HG03095 (cell line): ENCODE data around the gene GALNT18.

ENCODE experiments used
- ATAC-seq: cut with Tn5 transposase; IDR thresholded peaks from one replicate; pipeline ENCODE4 v1.9.1; 2021; ENCODE audit warnings: moderate library complexity; ENCODE audit not compliant: unreplicated experiment

Gene GALNT18

DNA sequence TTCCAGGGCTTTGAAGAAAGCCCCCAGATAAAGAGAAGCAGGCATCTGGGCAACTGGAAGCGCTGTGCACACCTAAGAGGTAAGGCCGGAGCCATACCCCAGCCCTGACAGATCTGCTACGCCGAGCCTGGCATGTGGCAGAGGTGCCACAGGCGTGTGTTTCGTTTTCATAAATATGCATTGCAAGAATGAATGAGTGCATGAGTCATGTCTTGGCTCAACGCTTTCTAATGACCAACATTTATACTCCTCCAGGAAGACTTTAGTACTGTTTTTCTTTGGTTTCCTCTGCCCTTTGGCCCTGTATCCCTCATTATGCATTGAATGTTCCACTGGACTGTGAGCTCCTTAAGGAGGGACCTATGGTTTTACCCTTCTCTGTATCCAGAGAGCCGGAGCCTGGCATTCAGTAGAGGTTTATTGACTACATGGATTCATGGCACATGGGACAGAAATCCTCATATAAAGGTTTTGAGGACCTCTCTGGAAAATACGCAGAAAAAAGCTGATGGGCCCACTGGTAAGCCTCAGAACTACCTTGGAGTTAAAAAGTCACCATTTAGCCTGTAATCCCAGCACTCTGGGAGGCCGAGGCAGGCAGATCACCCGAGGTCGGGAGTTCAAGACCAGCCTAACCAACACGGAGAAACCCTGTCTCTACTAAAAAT is 229.9 kb downstream of the GALNT18 start:
- no peak for ATAC-seq

GRCh38 chr11:11391169-11391568 is 230.6 kb downstream of the GALNT18 start:
- ATAC-seq, result no peak

- ATAC-seq, result no peak
These were observed 231.6 kb downstream of the GALNT18 start for GRCh38 chr11:11390068-11390771.

- ATAC-seq, result no peak
These were observed 232.6 kb downstream of the GALNT18 start for GRCh38 chr11:11389238-11389637.

DNA sequence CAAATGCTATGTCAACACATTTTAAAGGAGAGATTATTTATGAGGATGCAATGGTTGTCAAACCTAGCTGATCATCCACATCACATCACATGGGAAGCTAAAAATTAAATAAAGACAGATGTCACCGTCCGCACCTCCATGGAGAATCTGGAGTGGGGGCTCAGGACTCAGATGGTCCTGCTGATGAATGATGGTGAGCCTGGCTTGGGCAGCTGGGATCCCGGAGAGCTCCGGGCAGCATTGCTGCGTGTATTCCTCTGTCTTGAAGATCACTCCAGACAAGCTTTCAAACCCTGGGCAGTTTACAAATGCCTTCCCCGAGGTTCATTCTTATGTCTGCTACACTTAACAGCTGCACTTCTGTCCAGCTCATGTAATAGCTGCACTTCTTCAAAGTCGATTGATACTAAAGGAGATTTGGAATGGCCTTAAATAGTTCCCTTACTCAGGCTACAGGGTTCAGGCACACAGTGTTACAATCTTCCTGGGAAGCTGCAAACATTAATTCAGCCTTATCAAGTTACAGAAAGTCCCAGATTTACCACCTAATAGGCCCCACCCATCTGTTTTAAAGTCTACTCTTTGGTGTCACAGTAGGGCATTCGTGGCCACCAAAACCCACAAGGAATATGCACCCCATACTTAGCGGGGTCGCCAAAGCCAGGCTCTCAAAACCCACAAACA is 234.0 kb downstream of the GALNT18 start:
- no peak for ATAC-seq

GRCh38 chr11:11387207-11387606 is 234.6 kb downstream of the GALNT18 start:
- ATAC-seq, result no peak

- no peak for ATAC-seq
These were observed 237.0 kb downstream of the GALNT18 start for GRCh38 chr11:11384829-11385228.

DNA sequence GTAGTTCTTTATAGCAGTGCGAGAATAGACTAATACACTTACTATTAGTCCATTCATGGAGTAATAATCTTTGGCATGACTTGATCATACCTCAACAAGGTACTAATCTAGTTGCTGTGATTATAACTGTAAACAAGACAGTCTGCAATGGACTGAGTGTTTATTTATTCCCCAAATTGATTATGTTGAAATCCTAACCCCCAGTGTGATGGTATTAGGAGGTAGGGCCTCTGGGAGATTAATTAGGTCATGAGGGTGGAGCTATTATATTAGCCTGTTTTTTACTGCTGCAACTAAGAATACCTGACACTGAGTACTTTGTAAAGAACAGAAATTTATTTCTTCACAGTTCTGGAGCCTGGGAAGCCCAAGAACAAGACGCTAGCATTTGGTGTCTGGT is 237.8 kb downstream of the GALNT18 start:
- no peak for ATAC-seq

DNA sequence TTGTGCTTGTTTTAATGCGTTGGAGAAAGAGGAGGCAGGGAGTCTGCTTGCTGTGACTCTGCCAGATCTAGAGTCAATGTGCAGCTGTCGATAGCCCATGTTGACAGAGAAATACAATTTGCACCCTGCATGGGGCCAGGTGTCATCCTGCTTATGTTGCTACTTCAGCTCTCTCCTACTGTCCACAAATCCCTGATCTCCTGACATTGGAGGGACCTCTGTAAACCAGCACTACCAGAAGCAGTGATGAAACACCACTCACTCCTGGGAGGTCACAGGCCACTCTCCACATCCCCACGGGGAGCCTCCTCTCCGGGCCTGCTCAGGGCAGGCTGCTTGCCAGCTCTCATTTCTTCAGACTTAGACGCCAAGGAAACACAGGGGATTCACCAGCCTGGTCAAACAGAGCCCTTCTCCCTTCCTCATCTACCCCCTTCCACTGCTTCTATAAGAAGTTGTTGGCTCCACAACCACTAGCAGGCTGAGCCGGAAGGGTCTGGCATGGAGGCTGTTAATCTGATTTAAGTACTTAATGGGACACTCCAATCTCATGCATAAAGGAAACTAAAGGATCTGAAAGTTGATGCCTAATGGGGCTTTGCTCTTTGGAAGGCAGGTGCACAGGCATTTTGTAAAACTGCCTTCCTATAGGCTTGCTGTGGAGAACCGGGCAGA is 238.8 kb downstream of the GALNT18 start:
- no peak for ATAC-seq

DNA sequence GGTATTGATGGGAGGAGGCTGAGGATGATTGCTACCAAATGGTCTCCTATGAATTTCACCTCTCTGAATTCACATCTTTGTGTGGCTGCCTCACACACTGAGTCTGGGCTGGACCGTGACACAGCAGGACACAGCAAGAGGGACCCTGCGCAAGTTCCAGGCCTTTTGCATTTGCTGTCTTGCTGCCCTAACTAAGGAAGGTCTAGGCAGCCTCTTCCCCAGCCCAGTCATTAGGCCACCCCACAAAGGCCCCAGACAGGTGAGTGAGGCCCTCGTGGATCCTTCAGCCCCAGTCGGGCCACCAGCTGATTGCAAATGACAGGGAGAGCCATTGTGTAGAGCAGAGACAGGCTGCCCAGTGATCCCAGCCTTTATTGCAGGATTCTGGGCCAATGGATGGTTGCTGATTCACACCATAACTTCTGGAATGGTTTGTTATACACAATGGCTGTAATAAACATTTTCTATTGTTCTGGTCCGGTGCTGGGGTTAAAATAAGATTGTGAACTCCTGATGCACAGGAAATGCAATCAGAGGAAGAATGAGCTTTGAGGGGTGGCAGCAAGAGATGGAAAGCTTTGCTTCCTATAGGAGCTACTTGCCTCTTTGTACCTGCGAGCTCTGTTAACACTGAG is 240.2 kb downstream of the GALNT18 start:
- no peak for ATAC-seq

DNA sequence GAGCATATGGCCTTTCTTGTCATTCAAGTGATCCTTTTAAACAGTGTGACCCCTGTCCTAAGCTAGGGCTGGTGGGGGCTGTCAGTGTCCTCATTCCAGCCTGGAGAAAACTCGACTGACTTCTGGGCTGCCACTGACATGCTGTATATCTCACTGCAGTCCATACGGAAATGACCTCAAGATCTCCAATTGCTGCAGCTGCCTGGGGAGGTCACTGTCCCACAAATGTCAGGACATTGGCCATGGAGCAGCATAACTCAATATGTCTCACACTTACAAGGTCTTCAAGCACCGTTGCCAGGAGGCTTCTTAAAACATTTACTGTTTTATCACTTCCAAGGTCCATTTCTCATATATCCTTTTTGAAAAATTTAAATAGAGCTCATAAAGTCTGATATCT is 240.9 kb downstream of the GALNT18 start:
- no peak for ATAC-seq

DNA sequence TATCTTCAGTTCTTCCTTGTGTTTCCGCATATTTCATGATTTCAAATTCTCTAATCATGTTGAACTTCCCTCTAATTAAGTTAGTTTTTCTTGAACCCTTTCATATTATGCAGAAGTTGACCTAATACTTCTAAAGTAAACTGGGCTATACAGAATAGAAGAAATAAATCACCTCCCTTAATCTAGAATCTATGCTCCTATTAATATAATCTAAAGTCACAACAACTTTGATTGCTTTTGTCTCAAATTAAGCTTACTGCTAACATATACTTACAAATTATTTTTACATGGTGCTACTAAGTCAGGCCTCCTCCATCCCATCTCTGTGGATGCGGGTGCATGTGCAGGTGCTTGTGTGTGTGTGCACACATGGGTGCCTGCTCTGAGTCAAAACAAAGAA is 241.5 kb downstream of the GALNT18 start:
- no peak for ATAC-seq

GRCh38 chr11:11379661-11380060 is 242.1 kb downstream of the GALNT18 start:
- ATAC-seq, result no peak

DNA sequence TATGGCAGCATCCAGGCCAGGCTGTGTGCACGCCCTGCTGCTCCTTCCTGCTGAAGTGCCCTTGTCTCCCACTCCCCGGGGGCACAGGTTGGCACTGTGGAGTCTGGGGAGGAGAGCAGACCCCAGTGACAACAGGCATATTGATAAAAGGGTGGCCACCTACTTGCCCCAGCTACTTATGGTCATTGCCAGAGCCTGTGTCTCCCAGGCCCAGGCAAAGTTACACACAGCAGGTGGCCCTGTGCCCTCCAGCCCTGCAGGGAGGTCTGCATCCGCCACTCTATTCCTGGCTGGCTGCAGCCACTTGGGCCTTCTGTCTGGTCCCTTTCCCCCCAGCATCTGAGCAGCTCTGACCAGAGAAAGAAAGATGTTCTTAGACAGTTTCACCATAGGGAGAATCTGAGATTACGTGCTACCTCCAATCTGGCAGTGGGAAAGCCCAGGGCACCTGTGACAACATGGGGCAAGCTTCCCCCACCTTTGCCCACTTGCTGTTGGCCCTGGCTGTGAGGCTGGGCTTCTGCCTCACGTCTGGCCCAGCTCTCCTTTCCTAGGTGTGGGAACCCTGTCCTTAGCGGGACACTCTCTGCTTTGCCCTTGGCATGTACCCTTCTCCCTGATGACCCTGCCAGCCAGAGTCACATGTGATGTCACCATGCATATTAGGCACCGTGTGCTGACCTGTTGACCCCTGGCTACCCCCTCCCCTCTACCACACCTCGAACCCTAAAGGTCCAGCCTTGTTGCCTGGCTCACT is 243.4 kb downstream of the GALNT18 start:
- no peak for ATAC-seq

GRCh38 chr11:11374358-11375148 is 247.3 kb downstream of the GALNT18 start:
- ATAC-seq, result no peak

DNA sequence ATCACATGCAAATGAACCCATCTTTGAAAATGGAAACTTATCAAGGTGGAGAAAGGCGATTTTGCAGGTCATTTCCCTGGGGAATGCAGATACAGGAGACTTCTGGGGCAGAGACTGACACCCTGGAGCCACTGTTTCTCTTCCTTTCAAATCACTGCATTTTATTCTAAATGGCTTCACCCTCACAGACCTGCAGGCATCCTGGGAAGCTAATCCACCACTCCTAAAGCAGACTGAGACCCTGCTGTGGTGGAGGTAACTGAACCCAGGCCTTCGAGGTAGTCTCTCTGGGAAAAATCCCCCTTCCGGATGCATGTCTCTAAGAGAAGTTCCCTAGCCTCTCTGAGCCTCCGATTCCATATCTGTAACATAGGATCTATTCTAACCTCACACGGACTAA is 247.9 kb downstream of the GALNT18 start:
- ATAC-seq, result no peak

DNA sequence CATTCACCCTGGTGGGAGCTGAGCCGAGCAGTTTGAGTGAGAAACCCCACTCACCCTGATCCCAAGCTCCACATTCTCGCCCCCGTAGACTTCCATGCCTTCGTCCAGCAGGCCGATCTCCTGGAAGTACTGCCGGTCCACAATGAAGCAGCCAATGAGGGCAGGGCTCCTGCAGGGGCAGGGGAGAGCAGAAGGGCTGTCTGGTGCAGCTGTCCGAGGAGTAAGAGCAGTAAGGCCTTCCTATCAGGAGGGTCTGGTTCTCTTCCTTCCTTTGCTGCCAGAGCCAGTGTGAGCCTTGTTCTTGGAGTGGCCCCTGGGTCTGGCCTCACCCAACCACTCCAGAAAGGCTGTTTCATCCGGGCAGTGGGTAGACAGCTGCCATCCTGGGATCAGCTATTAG is 249.3 kb downstream of the GALNT18 start:
- ATAC-seq, result no peak

DNA sequence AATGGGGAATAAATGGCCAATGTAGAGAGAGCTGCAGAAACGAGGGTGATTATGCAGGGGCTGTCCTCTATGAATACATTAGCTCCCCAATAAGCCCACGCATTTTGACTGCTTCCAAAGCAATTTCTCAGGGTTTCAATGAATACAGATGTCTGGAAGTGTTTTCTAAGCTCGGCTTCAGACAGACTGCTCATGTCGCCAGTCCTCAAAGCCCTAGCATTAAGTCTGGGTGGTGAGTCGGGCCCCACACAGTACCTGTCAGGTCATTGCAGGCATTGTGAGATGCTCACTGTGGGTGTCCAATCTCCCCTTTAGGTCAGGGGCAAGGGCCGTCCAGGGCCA is 250.9 kb downstream of the GALNT18 start:
- no peak for ATAC-seq

GRCh38 chr11:11370255-11370961 is 251.4 kb downstream of the GALNT18 start:
- no peak for ATAC-seq
